Right lobe of liver (tissue), 6 donors: ENCODE results near the gene OPN1SW. TPM values are rescaled to one million over a fixed set of nuclear protein-coding genes. Genes with fewer than 3 reads are reported as not detected.

ENCODE experiments used
- ATAC-seq, 4 donors: fragments of 200-7000 bp; cut with Tn5 transposase; one replicate each; pipeline ENCODE4 v1.9.1; 2020; ENCODE audit warnings: mild to moderate bottlenecking in 4 of 4, moderate library complexity in 4 of 4
- DNase-seq, 3 donors: peaks; one replicate each; pipeline ENCODE4 v3.0.0-alpha.2; 2020
- H3K27ac ChIP-seq, 3 donors: fragments of 200-600 bp; one replicate each; pipeline ENCODE4 v1.8.0; 2022
- H3K27me3 ChIP-seq, 2 donors: fragments of 200-600 bp; one replicate each; pipeline ENCODE4 v1.8.0; 2022
- H3K36me3 ChIP-seq, 4 donors: fragments of 200-600 bp; sonication (generic) in 1 of 4; one replicate each; pipeline versions ENCODE4 v1.5.1 to v1.8.0; 2017 to 2022; ENCODE audit warnings: control low read depth in 1 of 4
- H3K4me1 ChIP-seq, 4 donors: fragments of 200-600 bp; sonication (generic) in 1 of 4; one replicate each; pipeline versions ENCODE4 v1.5.1 to v1.8.0; 2017 to 2022; ENCODE audit warnings: control low read depth in 1 of 4
- H3K4me3 ChIP-seq, 3 donors: fragments of 200-600 bp; one replicate each; pipeline ENCODE4 v1.8.0; 2022
- H3K9me3 ChIP-seq, 4 donors: fragments of 200-600 bp; sonication (generic) in 1 of 4; one replicate each; pipeline versions ENCODE4 v1.5.1 to v1.8.0; 2017 to 2022; ENCODE audit warnings: control low read depth in 1 of 4
- CTCF ChIP-seq, 4 donors: fragments of 200-600 bp in 3 of 4; fragments of 450-650 bp in 1 of 4; IDR thresholded peaks; one replicate each; pipeline versions ENCODE4 v1.5.1 to v1.8.0; 2016 to 2022; ENCODE audit warnings: antibody characterized with exemption in 4 of 4, mild to moderate bottlenecking in 2 of 4
- POLR2A ChIP-seq: fragments of 450-650 bp; IDR thresholded peaks from one replicate; pipeline ENCODE4 v1.6.1; 2017; ENCODE audit warnings: antibody characterized with exemption, mild to moderate bottlenecking
- WGBS: methylation state at CpG from one replicate; pipeline ENCODE4 v1.1.6; 2018; ENCODE audit warnings: low coverage, low lambda C conversion rate; ENCODE audit not compliant: insufficient coverage; ENCODE audit errors: missing lambda C conversion rate; 5-methylcytosine and 5-hydroxymethylcytosine counted together
- intact Hi-C, 2 donors: fragments of 100-400 bp; cut with DNase I; formaldehyde crosslinking; loops; one replicate each; pipeline versions ENCODE4 v1.11.2 to v1.14.1; 2022
- total RNA-seq, 6 experiments: library from RNA; depleted of rRNA in 2 of 6; stranded (reverse); fragments of >200 nt in 2 of 6; fragmentation: NEBNext Ultra II Directional in 3 of 6; extraction: Animal tissue kit (Norgen Biotek cat#: 25700) in 3 of 6; gene quantifications; one replicate each; pipeline versions ENCODE4 v1.1.0 to v1.2.4, GENCODE V29; 2016 to 2023
- donor health status: DM: no; HTN: yes; CAD: no.
- donor health status: DM: no; HTN: no; CAD: no.
- donor health status: DM: no; HTN: no; CAD: no.
- donor health status: DM: no; HTN: yes; CAD: no.
- donor health status: DM: no; HTN: yes; CAD: no.

OPN1SW gene
- total RNA-seq, 6 experiments from 2014 or later, result not detected

- Histone ChIP-seq H3K27me3 (no peaks in the 10 kb centered on the region), H3K27ac (no peak overlapping the region), H3K4me3 (no peak overlapping the region), H3K36me3 (peaks cover 0 to 46% (median 26%) of the 10 kb centered on the region in 4 donors), H3K4me1 (no peaks in the 10 kb centered on the region), H3K9me3 (no peaks in the 10 kb centered on the region)
- intact Hi-C loops, result no loop called here
- ATAC-seq (no peak), DNase-seq (no peak)
- TF ChIP-seq CTCF (IDR thresholded peaks at IDR 0.05), result no peak
- WGBS, result 89% methylated on average over 5 of the region's 5 CpGs
These were observed 19.6 kb downstream of the OPN1SW start for GRCh38 chr7:128755819-128756476.

DNA sequence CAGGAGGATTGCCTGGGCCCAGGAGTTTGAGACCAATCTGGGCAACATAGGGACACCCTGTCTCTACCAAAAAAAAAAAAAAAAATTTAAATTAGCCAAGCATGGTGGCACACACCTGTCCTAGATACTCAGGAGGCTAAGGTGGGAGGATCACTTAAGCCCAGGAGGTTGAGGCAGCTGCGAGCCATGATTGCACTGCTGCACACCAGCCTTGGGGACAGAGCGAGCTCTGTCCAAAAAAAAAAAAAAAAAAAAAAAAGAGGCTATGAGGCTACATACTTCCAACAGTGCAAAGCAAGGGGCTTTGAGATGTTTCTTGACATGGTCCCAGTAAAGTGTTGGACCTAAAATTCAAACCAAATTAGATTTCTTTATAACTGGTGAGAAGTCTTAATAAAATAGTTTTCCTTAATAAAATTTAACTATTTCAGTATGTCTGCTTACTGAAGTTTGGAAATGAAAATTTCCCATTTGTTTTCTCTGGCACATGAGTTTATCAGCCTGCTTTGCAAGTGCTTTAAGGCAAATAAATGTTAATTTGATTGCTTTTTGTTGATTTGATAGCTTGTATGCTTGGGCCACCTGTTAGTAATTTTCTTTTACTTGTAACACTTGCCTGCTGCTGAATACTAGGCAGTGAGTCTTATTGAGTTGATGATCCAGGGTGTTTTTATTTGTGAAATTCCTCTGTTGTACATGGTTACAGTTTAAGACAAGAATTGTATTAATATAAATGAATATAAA, 20.3 kb downstream of the OPN1SW start:
- no peak for TF ChIP-seq CTCF (IDR thresholded peaks at IDR 0.05)
- TF ChIP-seq POLR2A, result no peak
- Histone ChIP-seq H3K36me3 (peaks cover 0 to 42% (median 28%) of the 10 kb centered on the region in 4 donors), H3K27ac (no peak overlapping the region), H3K4me3 (no peak overlapping the region), H3K4me1 (no peaks in the 10 kb centered on the region), H3K9me3 (no peaks in the 10 kb centered on the region), H3K27me3 (no peaks in the 10 kb centered on the region)
- WGBS, result 74% methylated on average over 2 of the region's 2 CpGs
- no peak for ATAC-seq
- DNase-seq, result no peak
- intact Hi-C loops, result no loop called here

DNA sequence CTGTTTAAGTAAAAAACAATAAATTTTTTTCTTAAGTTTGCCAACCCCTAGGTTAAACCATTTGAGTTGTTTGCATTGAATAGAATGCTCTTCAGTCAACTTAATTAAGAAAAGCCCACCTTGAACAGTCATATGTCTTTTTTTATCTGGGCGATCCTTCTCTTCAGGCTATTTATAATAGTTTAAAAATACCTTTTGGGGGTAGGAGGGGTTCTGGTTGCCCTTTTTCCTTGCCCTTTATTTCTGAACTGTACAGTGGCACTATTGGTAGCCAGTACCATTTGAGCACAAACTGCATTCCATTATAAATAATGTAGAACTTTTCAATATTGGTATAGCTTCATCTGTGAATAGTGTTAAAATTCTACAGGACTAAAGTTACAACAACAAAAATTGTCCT, 23.3 kb downstream of the OPN1SW start:
- Histone ChIP-seq H3K36me3 (peaks cover 0 to 44% (median 24%) of the 10 kb centered on the region in 4 donors), H3K4me3 (no peak overlapping the region), H3K9me3 (no peaks in the 10 kb centered on the region), H3K4me1 (peaks cover 0 to 6% (median 0%) of the 10 kb centered on the region in 4 donors), H3K27me3 (no peaks in the 10 kb centered on the region), H3K27ac (no peak overlapping the region)
- intact Hi-C loops, result no loop called here
- TF ChIP-seq POLR2A (no peak), CTCF (IDR thresholded peaks at IDR 0.05) (no peak)
- ATAC-seq, result no peak
- DNase-seq, result no peak
- 84% methylated on average over 1 of the region's 1 CpG for WGBS

DNA sequence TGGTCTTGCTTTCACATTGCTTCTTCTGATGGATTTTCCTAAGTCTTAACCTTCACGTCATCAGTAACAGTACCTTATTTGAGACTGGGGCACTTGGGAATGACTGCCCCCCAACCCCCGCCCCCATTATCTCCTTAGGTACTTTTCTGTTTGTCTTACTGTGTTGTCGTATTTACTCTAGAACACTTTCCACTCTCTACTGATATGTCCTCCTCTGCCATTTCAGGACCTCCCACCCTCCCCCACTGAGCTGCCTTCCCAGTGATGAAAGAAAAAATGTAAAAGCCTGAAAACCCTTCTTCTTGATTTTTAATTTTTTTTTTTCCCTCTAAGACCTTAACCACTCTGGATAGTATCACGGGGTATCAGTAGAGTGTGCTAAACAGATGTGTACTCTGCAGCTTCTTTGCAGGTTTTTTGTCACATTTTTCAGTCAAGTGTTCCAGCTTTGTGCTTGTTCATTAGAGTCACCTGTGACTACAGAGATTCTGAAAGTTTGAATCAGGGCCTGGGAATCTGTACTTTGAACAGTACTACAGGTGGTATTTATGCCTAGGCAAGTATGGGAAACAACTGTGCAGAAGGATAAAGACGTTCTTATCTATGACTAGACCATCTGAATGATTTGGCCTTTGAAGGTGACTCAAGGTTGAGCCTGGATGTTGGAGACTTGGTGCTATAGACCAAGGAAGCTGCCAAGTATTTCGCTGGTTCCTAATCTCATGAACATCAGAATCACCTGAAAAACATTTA, 28.1 kb downstream of the OPN1SW start:
- Histone ChIP-seq H3K27me3 (no peaks in the 10 kb centered on the region), H3K27ac (no peak overlapping the region), H3K4me3 (no peak overlapping the region), H3K4me1 (peaks cover 0 to 15% (median 4%) of the 10 kb centered on the region in 4 donors), H3K36me3 (peaks cover 0 to 24% (median 13%) of the 10 kb centered on the region in 4 donors), H3K9me3 (no peaks in the 10 kb centered on the region)
- TF ChIP-seq POLR2A (no peak), CTCF (IDR thresholded peaks at IDR 0.05) (no peak)
- 66% methylated on average over 5 of the region's 6 CpGs for WGBS
- ATAC-seq (peak in 1 of 4 donors; percentile 58), DNase-seq (no peak)
- intact Hi-C loops, result no loop called here
